ENCODE results near the gene FANCC. TPM values are rescaled to one million over a fixed set of nuclear protein-coding genes. Genes with fewer than 3 reads are reported as not detected.

FANCC gene
- total and polyA plus RNA-seq, 2 of the 4 experiments (the other 2 are of a cell fraction) = 4.7 to 6.3 TPM

DNA sequence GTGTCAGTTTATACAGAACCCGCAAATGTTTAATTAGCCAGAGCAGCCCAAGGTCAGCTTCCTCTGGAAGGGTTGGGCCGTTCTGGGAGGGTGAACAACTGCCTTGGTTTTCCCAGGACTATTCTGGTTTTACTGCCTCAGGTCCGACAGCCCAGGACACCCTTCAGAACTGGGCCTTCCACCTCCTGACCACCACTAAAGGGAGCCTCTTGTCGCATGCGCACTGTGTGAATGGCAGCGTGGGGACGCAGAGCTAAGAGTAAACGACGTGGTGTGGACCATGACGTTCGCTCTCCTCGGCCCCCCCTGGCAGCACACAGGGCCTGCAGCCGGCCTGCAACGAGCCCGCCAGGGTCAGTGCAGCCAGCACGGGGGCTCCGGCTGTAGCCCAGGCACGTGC, 214.9 kb downstream of the FANCC start:
- ATAC-seq (ENCODE audit: low read depth) (no peak), DNase-seq (no peak)
- in situ Hi-C loops (cut with MboI; ENCODE audit: low sequenced_read_pairs) (no loop called here), dilution Hi-C loops (cut with HindIII; ENCODE audit: low sequenced_read_pairs, unreplicated experiment) (no loop called here), intact Hi-C loops (cut with micrococcal nuclease) (no loop called here)
- H2AFZ ChIP-seq (replicated peaks; ENCODE audit: low read length, poor library complexity) = no peak overlapping the region
- no peaks in the 10 kb centered on the region for H3K9me3 ChIP-seq (ENCODE audit: control insufficient read depth, insufficient read depth, low read length)
- H2AK9ac ChIP-seq (replicated peaks; ENCODE audit: low read depth, low read length, poor library complexity) = no peak overlapping the region
- ChIA-PET CTCF (interaction anchor here (0.7 to 1.5 kb wide), 2 partner anchors 25 to 297 kb away, joined by 3 to 7 read pairs; no protein-coding TSS in a partner anchor), POLR2A (ENCODE audit: unreplicated experiment) (no interaction called here)
- no peak overlapping the region for H3K23ac ChIP-seq (ENCODE audit: low read depth, low read length)
- H2BK15ac ChIP-seq (ENCODE audit: low read depth, low read length) = no peak overlapping the region
- WGBS, 2 experiments (ENCODE audit: extremely low coverage in 2 of 2, insufficient read length in 1 of 2) = 76% methylated on average over 7 of the region's 18 CpGs; no CpG with 5 or more reads in 1 of the 2 experiments
- no peak overlapping the region for H3K14ac ChIP-seq (replicated peaks; ENCODE audit: low read depth, low read length)
- H3K4ac ChIP-seq (ENCODE audit: low read depth, low read length) = no peak overlapping the region
- no peak overlapping the region for H3K4me2 ChIP-seq (ENCODE audit: low read depth, low read length)
- peaks cover 8 to 41% of the 10 kb centered on the region in 2 experiments for H3K79me1 ChIP-seq (ENCODE audit: low read depth in 1 of 2, low read length in 2 of 2)
- no peaks in the 10 kb centered on the region for H3K27me3 ChIP-seq (ENCODE audit: control insufficient read depth, insufficient read depth, low read length)
- no peak overlapping the region for H3K18ac ChIP-seq (ENCODE audit: low read depth, low read length)
- peaks cover 27% of the 10 kb centered on the region for H3K9me1 ChIP-seq (ENCODE audit: insufficient read depth, low read length)
- H3K56ac ChIP-seq (ENCODE audit: extremely low read depth, insufficient read depth, low read length) = no peak overlapping the region
- TF ChIP-seq, protein P1, sequence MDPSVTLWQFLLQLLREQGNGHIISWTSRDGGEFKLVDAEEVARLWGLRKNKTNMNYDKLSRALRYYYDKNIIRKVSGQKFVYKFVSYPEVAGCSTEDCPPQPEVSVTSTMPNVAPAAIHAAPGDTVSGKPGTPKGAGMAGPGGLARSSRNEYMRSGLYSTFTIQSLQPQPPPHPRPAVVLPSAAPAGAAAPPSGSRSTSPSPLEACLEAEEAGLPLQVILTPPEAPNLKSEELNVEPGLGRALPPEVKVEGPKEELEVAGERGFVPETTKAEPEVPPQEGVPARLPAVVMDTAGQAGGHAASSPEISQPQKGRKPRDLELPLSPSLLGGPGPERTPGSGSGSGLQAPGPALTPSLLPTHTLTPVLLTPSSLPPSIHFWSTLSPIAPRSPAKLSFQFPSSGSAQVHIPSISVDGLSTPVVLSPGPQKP (IDR thresholded peaks at IDR 0.05; ENCODE audit: borderline replicate concordance, low read depth, low read length) = no peak
- TF ChIP-seq RCOR1 (IDR thresholded peaks at IDR 0.05; ENCODE audit: insufficient replicate concordance, low read length) (no peak), CHD1 (IDR thresholded peaks at IDR 0.05; ENCODE audit: low read depth, low read length) (no peak), FOS (IDR thresholded peaks at IDR 0.05; ENCODE audit: low read depth, low read length) (no peak), BHLHE40 (IDR thresholded peaks at IDR 0.05; ENCODE audit: low read depth, low read length) (no peak), SMC3 (IDR thresholded peaks at IDR 0.05; ENCODE audit: low read depth, low read length) (no peak), POLR2A (IDR thresholded peaks at IDR 0.05; ENCODE audit: low read depth, low read length) (no peak), MAZ (IDR thresholded peaks at IDR 0.05; ENCODE audit: borderline replicate concordance, low read depth, low read length) (no peak), NFE2L2 (IDR thresholded peaks at IDR 0.05; ENCODE audit: low read depth, low read length) (no peak), MAFK (IDR thresholded peaks at IDR 0.05; ENCODE audit: low read depth, low read length) (no peak), RAD21 (IDR thresholded peaks at IDR 0.05; ENCODE audit: low read length) (no peak), MXI1 (IDR thresholded peaks at IDR 0.05; ENCODE audit: borderline replicate concordance, low read depth, low read length) (no peak), RFX5 (IDR thresholded peaks at IDR 0.05; ENCODE audit: low read depth, low read length) (no peak), CEBPB (IDR thresholded peaks at IDR 0.05; ENCODE audit: low read depth, low read length) (no peak)
- TF ChIP-seq, protein P2, sequence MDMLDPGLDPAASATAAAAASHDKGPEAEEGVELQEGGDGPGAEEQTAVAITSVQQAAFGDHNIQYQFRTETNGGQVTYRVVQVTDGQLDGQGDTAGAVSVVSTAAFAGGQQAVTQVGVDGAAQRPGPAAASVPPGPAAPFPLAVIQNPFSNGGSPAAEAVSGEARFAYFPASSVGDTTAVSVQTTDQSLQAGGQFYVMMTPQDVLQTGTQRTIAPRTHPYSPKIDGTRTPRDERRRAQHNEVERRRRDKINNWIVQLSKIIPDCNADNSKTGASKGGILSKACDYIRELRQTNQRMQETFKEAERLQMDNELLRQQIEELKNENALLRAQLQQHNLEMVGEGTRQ (IDR thresholded peaks at IDR 0.05; ENCODE audit: low read depth, low read length) = no peak
- TF ChIP-seq, protein P3, sequence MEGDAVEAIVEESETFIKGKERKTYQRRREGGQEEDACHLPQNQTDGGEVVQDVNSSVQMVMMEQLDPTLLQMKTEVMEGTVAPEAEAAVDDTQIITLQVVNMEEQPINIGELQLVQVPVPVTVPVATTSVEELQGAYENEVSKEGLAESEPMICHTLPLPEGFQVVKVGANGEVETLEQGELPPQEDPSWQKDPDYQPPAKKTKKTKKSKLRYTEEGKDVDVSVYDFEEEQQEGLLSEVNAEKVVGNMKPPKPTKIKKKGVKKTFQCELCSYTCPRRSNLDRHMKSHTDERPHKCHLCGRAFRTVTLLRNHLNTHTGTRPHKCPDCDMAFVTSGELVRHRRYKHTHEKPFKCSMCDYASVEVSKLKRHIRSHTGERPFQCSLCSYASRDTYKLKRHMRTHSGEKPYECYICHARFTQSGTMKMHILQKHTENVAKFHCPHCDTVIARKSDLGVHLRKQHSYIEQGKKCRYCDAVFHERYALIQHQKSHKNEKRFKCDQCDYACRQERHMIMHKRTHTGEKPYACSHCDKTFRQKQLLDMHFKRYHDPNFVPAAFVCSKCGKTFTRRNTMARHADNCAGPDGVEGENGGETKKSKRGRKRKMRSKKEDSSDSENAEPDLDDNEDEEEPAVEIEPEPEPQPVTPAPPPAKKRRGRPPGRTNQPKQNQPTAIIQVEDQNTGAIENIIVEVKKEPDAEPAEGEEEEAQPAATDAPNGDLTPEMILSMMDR (conservative IDR thresholded peaks at IDR 0.05; ENCODE audit: low read depth, low read length) = no peak
- H2BK5ac ChIP-seq (ENCODE audit: low read depth, low read length, poor library complexity, severe bottlenecking) = no peak overlapping the region
- no peak overlapping the region for H4K8ac ChIP-seq (ENCODE audit: low read depth in 2 of 2, low read length in 2 of 2)
- no TSS peak for BruUV-seq (replicated peaks)
- H2BK120ac ChIP-seq (ENCODE audit: low read depth, low read length) = no peak overlapping the region
- H2BK20ac ChIP-seq (ENCODE audit: low read depth, low read length) = no peak overlapping the region
- H3K27ac ChIP-seq (ENCODE audit: insufficient read depth, low read length) = no peak overlapping the region
- H4K91ac ChIP-seq (ENCODE audit: insufficient read depth, low read depth, low read length) = no peak overlapping the region
- H3K9ac ChIP-seq (ENCODE audit: low read depth, low read length) = no peak overlapping the region
- peaks cover 15% of the 10 kb centered on the region for H3K4me1 ChIP-seq (ENCODE audit: control insufficient read depth, insufficient read depth, low read length)
- no peak overlapping the region for H3K4me3 ChIP-seq (ENCODE audit: insufficient read depth, low read depth, low read length)
- H4K20me1 ChIP-seq (ENCODE audit: insufficient read depth, low read length) = 0 out of 2 replicates have a peak, but pooled peaks cover 3% of the 10 kb centered on the region
- no peak overlapping the region for H4K5ac ChIP-seq (ENCODE audit: low read depth, low read length)
- no peak overlapping the region for H2AK5ac ChIP-seq (ENCODE audit: low read depth, low read length)
- H3K36me3 ChIP-seq (ENCODE audit: control insufficient read depth, insufficient read depth, low read length) = peaks cover 29% of the 10 kb centered on the region

Data from IMR-90 (cell line).